ENCODE measurements around the gene ZNF805.

- TF ChIP-seq CTCF (IDR thresholded peaks at IDR 0.05 in 2 of 3, conservative IDR thresholded peaks at IDR 0.05 in 1 of 3; ENCODE audit: borderline replicate concordance in 1 of 3, insufficient read depth in 1 of 3, low read depth in 2 of 3, low read length in 2 of 3) (no peak), POLR2A (IDR thresholded peaks at IDR 0.05; ENCODE audit: borderline replicate concordance, extremely low read depth, insufficient read depth, insufficient read length) (no peak), SIN3A (IDR thresholded peaks at IDR 0.05; ENCODE audit: low read depth) (no peak), YY1 (IDR thresholded peaks at IDR 0.05; ENCODE audit: extremely low read depth, insufficient replicate concordance, low read depth, low read length) (no peak), FOSL1 (IDR thresholded peaks at IDR 0.05; ENCODE audit: low read depth) (no peak), SRF (IDR thresholded peaks at IDR 0.05; ENCODE audit: low read depth) (no peak), REST (IDR thresholded peaks at IDR 0.05; ENCODE audit: low read depth) (no peak), MAX (IDR thresholded peaks at IDR 0.05) (no peak), EZH2 (IDR thresholded peaks at IDR 0.05) (no peak), EZH2phosphoT487 (IDR thresholded peaks at IDR 0.05; ENCODE audit: borderline replicate concordance) (no peak), EGR1 (IDR thresholded peaks at IDR 0.05; ENCODE audit: low read depth) (no peak), RAD21 (IDR thresholded peaks at IDR 0.05; ENCODE audit: low read depth) (no peak)
Observed at GRCh38 chr19:57212109-57212508, 28.3 kb upstream of the ZNF805 start.

All from HCT116 (cell line).